Left lung (tissue), 10 donors: ENCODE results near the gene B4GALNT4. TPM values are rescaled to one million over a fixed set of nuclear protein-coding genes. Genes with fewer than 3 reads are reported as not detected.
"Not testable (repeated sequence)": the region's sequence is repeated elsewhere in the genome, so short reads cannot be mapped to it uniquely, and the experiment has no call there.

Source experiments
- ATAC-seq: fragments of 200-7000 bp; cut with Tn5 transposase; one replicate; pipeline ENCODE4 v1.9.1; 2020; ENCODE audit warnings: moderate library complexity
- DNase-seq, 4 donors: peaks; one replicate each; pipeline ENCODE4 v3.0.0-alpha.2; 2013 to 2020
- H3K27ac ChIP-seq, 2 donors: fragments of 200-600 bp; sonication (generic) in 1 of 2; one replicate each; pipeline versions ENCODE4 v1.5.0 to v1.8.0; 2020 to 2021
- H3K27me3 ChIP-seq, 2 donors: fragments of 200-600 bp; sonication (generic) in 1 of 2; one replicate each; pipeline versions ENCODE4 v1.5.0 to v1.8.0; 2020 to 2021
- H3K36me3 ChIP-seq, 2 donors: fragments of 200-600 bp; sonication (generic) in 1 of 2; one replicate each; pipeline versions ENCODE4 v1.5.0 to v1.8.0; 2020 to 2021
- H3K4me1 ChIP-seq, 2 donors: fragments of 200-600 bp; one replicate each; pipeline ENCODE4 v1.8.0; 2021
- H3K4me3 ChIP-seq, 2 donors: fragments of 200-600 bp; sonication (generic) in 1 of 2; one replicate each; pipeline versions ENCODE4 v1.5.0 to v1.8.0; 2020 to 2021; ENCODE audit warnings: mild to moderate bottlenecking in 1 of 2
- H3K9me3 ChIP-seq, 2 donors: fragments of 200-600 bp; sonication (generic) in 1 of 2; one replicate each; pipeline versions ENCODE4 v1.5.0 to v1.8.0; 2020 to 2021
- intact Hi-C, 2 donors: fragments of 100-400 bp; cut with DNase I; formaldehyde crosslinking; loops; one replicate each; pipeline versions ENCODE4 v1.11.2 to v1.14.2; 2022
- polyA plus RNA-seq, 6 donors: library from polyadenylated mRNA; unstranded; fragments of 120-200 nt; gene quantifications; one replicate each; pipeline ENCODE4 v1.2.1, GENCODE V29; 2013; ENCODE audit not compliant: insufficient read length in 6 of 6
- total RNA-seq, 2 donors: library from RNA; stranded (reverse); fragmentation: NEBNext Ultra II Directional; extraction: Animal tissue kit (Norgen Biotek cat#: 25700); gene quantifications; one replicate each; pipeline ENCODE4 v1.2.1, GENCODE V29; 2021
- TF ChIP-seq, protein P1 (sequence below), 2 donors: fragments of 200-600 bp; sonication (generic) in 1 of 2; IDR thresholded peaks; one replicate each; pipeline versions ENCODE4 v1.5.0 to v1.8.0; 2021; ENCODE audit warnings: antibody characterized with exemption in 2 of 2
- donor health status: DM: no; HTN: yes; CAD: no.
- donor health status: DM: no; HTN: no; CAD: no.

Gene B4GALNT4
- total and polyA plus RNA-seq, 8 donors, result 1.4 to 78.7 (median 52.4) TPM

DNA sequence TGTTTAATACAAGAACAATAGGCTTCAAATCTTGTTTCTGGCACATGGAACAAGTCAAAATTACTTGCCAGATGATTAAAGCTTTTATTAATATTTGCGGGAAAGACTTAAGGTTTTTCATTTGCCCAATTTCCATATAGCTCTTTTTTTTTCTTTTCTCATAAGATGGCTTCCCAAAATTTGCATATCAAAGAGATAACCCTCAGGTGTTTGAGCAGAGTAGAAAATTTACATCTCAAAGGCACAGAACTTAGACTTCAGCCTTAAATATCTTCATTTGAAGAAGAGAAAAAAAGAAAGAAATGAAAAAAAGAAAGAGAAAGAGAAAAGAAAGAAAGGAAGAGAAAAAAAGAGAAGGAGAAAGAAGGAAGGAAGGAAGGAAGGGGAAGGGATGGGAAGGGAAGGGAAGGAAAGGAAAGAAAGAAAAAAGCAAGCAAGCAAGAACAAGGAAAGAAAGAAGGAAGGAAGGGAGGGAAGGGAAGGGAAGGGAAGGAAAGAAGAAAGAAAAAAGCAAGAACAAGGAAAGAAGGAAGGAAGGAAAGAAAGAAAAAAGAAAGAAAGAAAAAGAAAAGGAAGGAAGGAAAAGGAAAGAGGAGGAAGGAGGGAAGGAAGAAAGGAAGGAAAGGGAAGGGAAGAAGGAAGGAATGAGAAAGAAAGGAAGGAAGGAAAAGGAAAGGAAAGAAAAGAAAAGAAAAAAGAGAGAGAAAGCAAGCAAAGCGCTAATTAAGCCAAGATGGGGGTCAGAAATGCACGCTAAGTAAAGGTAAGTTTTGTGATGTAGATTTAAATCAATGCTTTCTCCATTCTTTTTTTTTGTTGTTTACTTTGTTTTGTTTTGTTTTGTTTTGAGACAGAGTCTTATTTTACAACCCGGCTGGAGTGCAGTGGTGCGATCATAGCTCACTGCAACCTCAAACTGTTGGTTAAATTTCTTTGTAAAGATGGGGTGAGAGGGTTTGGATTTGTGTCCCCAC lies 28.5 kb upstream of the B4GALNT4 start:
- Histone ChIP-seq H3K27ac (no peak overlapping the region), H3K27me3 (no peaks in the 10 kb centered on the region), H3K4me1 (peaks cover 6 to 13% of the 10 kb centered on the region in 2 donors), H3K4me3 (no peak overlapping the region), H3K36me3 (no peaks in the 10 kb centered on the region), H3K9me3 (no peaks in the 10 kb centered on the region)
- DNase-seq (no peak), ATAC-seq (no peak)
- TF ChIP-seq, protein P1, sequence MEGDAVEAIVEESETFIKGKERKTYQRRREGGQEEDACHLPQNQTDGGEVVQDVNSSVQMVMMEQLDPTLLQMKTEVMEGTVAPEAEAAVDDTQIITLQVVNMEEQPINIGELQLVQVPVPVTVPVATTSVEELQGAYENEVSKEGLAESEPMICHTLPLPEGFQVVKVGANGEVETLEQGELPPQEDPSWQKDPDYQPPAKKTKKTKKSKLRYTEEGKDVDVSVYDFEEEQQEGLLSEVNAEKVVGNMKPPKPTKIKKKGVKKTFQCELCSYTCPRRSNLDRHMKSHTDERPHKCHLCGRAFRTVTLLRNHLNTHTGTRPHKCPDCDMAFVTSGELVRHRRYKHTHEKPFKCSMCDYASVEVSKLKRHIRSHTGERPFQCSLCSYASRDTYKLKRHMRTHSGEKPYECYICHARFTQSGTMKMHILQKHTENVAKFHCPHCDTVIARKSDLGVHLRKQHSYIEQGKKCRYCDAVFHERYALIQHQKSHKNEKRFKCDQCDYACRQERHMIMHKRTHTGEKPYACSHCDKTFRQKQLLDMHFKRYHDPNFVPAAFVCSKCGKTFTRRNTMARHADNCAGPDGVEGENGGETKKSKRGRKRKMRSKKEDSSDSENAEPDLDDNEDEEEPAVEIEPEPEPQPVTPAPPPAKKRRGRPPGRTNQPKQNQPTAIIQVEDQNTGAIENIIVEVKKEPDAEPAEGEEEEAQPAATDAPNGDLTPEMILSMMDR (IDR thresholded peaks at IDR 0.05), result no peak
- intact Hi-C loops, result no loop called here

DNA sequence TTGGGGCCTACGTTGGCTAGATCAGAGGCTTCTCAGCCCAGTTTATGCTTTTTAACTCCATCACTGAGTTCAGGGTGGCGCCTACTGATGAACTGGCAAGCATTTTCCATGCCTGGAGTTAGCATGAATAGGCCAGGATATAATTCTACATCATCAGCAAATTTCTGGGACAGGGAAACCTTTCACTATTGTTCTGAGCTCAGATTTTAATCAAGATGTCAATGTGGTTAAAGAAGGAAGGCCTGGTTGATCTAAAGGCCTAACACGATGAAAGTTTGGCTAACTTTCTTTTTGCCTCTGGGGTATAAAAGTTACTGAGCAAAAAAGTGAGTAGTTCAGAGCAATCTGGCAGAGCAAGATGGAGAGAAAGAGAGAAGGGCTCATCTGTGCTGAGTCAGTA lies 27.0 kb upstream of the B4GALNT4 start:
- H3K27ac ChIP-seq, result peak overlapping the region in 1 of 2 donors; percentile 23
- no peak for ATAC-seq
- TF ChIP-seq, protein P1 (IDR thresholded peaks at IDR 0.05), result no peak
- no peak for DNase-seq
- no peaks in the 10 kb centered on the region for H3K27me3 ChIP-seq
- intact Hi-C loops, result no loop called here
- no peaks in the 10 kb centered on the region for H3K4me1 ChIP-seq
- no peaks in the 10 kb centered on the region for H3K36me3 ChIP-seq
- no peak overlapping the region for H3K4me3 ChIP-seq
- H3K9me3 ChIP-seq, result no peaks in the 10 kb centered on the region

DNA sequence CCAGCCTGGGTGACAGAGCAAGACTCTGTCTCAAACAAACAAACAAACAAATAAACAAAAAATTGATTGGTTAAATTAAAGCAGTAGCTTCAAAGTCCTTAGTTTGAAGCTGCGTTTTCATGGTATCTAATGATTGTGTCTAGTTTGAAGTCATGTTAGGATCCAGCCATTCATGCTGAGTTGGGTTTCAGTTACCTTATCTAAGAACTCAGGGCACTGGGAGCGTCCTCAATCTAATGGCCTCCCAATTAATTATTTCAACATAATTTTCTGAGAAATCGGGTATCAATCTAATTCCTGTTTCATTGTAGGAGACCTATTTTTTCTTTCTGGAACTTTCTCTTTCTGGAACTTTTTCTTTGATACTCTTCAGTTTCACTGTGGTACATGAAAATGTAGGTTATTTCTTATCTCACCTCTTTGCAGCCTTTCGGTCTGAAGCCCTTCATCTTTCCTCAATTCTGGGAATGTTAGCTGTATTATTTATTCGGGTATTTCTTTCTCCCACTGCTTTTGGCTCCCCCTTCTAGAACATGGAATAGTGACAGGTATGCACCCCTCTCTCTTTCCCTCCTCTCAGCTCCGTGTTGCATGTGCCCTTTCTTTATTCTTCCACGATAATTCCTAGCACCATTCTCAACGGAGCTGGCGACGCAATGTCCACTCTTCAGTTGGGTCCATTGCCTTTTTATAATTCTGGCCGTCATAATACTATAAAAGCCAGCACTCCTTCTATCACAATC lies 24.3 kb upstream of the B4GALNT4 start:
- intact Hi-C loops, result no loop called here
- ATAC-seq, result no peak

DNA sequence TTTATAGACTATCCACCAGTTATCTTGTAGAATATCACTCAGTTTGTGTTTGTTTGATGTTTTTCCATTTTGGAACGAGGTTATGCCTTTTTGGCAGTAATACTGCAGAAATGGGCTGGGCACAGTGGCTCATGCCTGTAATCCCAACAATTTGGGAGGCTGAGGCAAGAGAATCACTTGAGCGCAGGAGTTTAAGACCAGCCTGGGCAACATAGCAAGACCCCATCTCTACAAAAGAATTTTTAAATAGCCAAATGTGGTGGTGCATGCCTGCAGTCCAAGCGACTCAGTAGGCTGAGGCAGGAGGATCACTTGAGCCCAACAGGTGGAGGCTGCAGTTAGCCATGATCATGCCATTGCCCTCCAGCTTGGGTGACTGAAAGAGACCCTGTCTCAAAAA lies 22.8 kb upstream of the B4GALNT4 start:
- intact Hi-C loops, result no loop called here
- no peak for ATAC-seq
- Histone ChIP-seq H3K36me3 (no peaks in the 10 kb centered on the region), H3K27me3 (no peaks in the 10 kb centered on the region), H3K27ac (no peak overlapping the region), H3K4me3 (no peak overlapping the region), H3K4me1 (peaks cover 0 to 23% of the 10 kb centered on the region in 2 donors), H3K9me3 (no peaks in the 10 kb centered on the region)
- TF ChIP-seq, protein P1 (IDR thresholded peaks at IDR 0.05), result no peak
- DNase-seq, result no peak

More for the DNA sequence above, 24.3 kb upstream of the B4GALNT4 start:
- no peaks in the 10 kb centered on the region for H3K9me3 ChIP-seq
- no peak for DNase-seq
- H3K4me3 ChIP-seq, result no peak overlapping the region
- peaks cover 0 to 7% of the 10 kb centered on the region in 2 donors for H3K4me1 ChIP-seq
- no peaks in the 10 kb centered on the region for H3K27me3 ChIP-seq
- TF ChIP-seq, protein P1 (IDR thresholded peaks at IDR 0.05), result no peak
- no peak overlapping the region for H3K27ac ChIP-seq
- no peaks in the 10 kb centered on the region for H3K36me3 ChIP-seq

DNA sequence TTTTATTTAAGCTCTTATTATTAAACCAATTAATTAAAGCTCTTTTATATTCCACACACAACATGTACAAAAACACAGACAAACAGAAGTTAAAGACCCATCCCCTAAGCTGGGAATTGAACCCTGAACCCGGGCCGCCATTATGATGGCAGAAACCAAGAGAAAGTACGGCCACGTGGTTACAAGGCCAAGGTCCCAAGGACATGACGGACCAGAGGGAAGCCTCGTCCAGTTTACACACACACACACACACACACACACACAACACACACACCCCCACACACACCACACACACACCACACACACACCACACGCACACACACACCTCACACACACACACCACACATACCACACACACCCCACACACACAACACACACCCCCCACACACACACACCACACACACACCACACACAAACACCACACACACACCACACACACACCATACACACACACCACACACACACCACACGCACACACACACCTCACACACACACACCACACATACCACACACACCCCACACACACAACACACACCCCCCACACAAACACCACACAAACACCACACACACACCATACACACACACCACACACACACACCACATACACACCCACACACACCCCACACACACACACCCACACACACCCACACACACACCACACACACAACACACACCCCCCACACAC lies 19.9 kb upstream of the B4GALNT4 start:
- H3K4me3 ChIP-seq, intact Hi-C loops, H3K36me3 ChIP-seq, ATAC-seq, H3K27ac ChIP-seq, H3K27me3 ChIP-seq, DNase-seq, H3K9me3 ChIP-seq: not testable (repeated sequence)
- H3K4me1 ChIP-seq, result peaks cover 15 to 45% of the 10 kb centered on the region in 2 donors

DNA sequence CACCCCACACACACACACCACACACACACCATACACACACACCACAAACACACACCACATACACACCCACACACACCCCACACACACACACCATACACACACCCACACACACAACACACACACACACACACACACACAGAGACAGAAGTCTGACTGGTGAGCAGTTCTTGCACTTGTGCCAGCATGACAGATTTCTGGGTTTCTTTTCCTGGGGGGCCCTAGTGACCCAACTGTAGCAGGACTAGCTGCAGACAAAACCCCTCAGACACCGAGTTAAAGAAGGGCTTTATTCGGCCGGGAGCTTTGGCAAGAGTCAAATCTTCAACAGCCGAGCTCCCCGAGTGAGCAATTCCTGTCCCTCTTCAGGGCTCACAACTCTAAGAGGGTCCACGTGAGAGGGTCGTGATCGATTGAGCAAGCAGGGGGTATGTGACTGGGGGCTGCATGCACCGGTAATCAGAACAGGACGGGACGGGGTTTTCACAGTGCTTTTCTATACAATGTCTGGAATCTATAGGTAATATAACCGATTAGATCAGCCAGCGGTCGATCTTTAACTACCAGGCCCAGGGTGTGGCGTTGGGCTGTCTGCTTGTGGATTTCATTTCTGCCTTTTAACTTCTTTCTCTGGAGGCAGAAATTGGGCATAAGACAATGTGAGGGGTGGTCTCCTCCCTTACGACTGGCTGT lies 19.1 kb upstream of the B4GALNT4 start:
- H3K4me1 ChIP-seq, result peaks cover 17 to 53% of the 10 kb centered on the region in 2 donors
- intact Hi-C loops, H3K9me3 ChIP-seq, ATAC-seq, DNase-seq, H3K36me3 ChIP-seq, H3K4me3 ChIP-seq, H3K27me3 ChIP-seq: not testable (repeated sequence)
- peak overlapping the region in 1 of 2 donors; percentile 63 for H3K27ac ChIP-seq
